HG02870 (cell line): Measurements from ENCODE around the gene TOB1.
"Not testable (repeated sequence)": the region's sequence is repeated elsewhere in the genome, so short reads cannot be mapped to it uniquely, and the experiment has no call there.

Source experiments
- ATAC-seq: cut with Tn5 transposase; IDR thresholded peaks from one replicate; pipeline ENCODE4 v1.9.1; 2021; ENCODE audit warnings: mild to moderate bottlenecking, moderate library complexity; ENCODE audit not compliant: unreplicated experiment

TOB1 gene

GRCh38 chr17:50871898-50872297 is 5.7 kb upstream of the TOB1 start:
- ATAC-seq = no peak

- no peak for ATAC-seq
These were observed 5.2 kb upstream of the TOB1 start for GRCh38 chr17:50871364-50871763.

GRCh38 chr17:50868602-50869001 is 2.4 kb upstream of the TOB1 start:
- ATAC-seq = no peak

- no peak for ATAC-seq
These were observed 1.9 kb upstream of the TOB1 start for GRCh38 chr17:50868140-50868438.

GRCh38 chr17:50867363-50868139 is 1.4 kb upstream of the TOB1 start:
- ATAC-seq = peak; percentile 36

GRCh38 chr17:50866950-50867362 is 802 bp upstream of the TOB1 start:
- ATAC-seq = peak; percentile 5

- peak; percentile 9 for ATAC-seq
These were observed 290 bp downstream of the TOB1 start for GRCh38 chr17:50865868-50866260.

GRCh38 chr17:50865060-50865867 is 890 bp downstream of the TOB1 start:
- peak; percentile 5 for ATAC-seq

GRCh38 chr17:50864747-50865059 is 1.5 kb downstream of the TOB1 start:
- no peak for ATAC-seq

- no peak for ATAC-seq
These were observed 2.2 kb downstream of the TOB1 start for GRCh38 chr17:50863931-50864330.

GRCh38 chr17:50863221-50863843 is 2.8 kb downstream of the TOB1 start:
- no peak for ATAC-seq

- ATAC-seq = no peak
These were observed 4.2 kb downstream of the TOB1 start for GRCh38 chr17:50861822-50862528.

GRCh38 chr17:50861334-50861676 is 4.8 kb downstream of the TOB1 start:
- no peak for ATAC-seq

GRCh38 chr17:50859727-50860126 is 6.4 kb downstream of the TOB1 start:
- not testable (repeated sequence) for ATAC-seq

- no peak for ATAC-seq
These were observed 7.5 kb downstream of the TOB1 start for GRCh38 chr17:50858486-50859225.

- no peak for ATAC-seq
These were observed 9.7 kb downstream of the TOB1 start for GRCh38 chr17:50856431-50856830.

- no peak for ATAC-seq
These were observed 10.3 kb downstream of the TOB1 start for GRCh38 chr17:50855708-50856330.

GRCh38 chr17:50853781-50854180 is 12.4 kb downstream of the TOB1 start:
- ATAC-seq = no peak

GRCh38 chr17:50853015-50853615 is 13.0 kb downstream of the TOB1 start:
- ATAC-seq = no peak

GRCh38 chr17:50850640-50851039 is 15.5 kb downstream of the TOB1 start:
- no peak for ATAC-seq
